Small intestine (tissue), 7 donors: Measurements from ENCODE around the gene CCNY. TPM values are rescaled to one million over a fixed set of nuclear protein-coding genes. Genes with fewer than 3 reads are reported as not detected.

ENCODE experiments used
- DNase-seq, 2 donors: peaks; one replicate each; pipeline versions ENCODE4 v3.0.0 to v3.0.0-alpha.2; 2013
- FAIRE-seq: peaks from 2 replicates; lab custom pipeline; 2012; peaks lifted over from hg19 to GRCh38; lab: Jason Lieb, UNC
- H3K27ac ChIP-seq, 3 donors: one replicate each; pipeline ENCODE4 v1.5.1; 2013; ENCODE audit warnings: low read length in 2 of 3, mild to moderate bottlenecking in 2 of 3, control low read depth in 1 of 3, inconsistent platforms in 1 of 3, low read depth in 1 of 3, moderate library complexity in 1 of 3
- H3K27me3 ChIP-seq, 3 donors: one replicate each; pipeline ENCODE4 v1.6.1; 2013; ENCODE audit warnings: low read length in 3 of 3, inconsistent platforms in 1 of 3; ENCODE audit not compliant: control insufficient read depth in 3 of 3, insufficient read depth in 3 of 3
- H3K36me3 ChIP-seq, 3 donors: one replicate each; pipeline ENCODE4 v1.6.1; 2013; ENCODE audit warnings: low read length in 3 of 3, inconsistent platforms in 1 of 3, low read depth in 1 of 3, mild to moderate bottlenecking in 1 of 3, moderate library complexity in 1 of 3; ENCODE audit not compliant: control insufficient read depth in 3 of 3, insufficient read depth in 2 of 3
- H3K4me1 ChIP-seq, 3 donors: one replicate each; pipeline ENCODE4 v1.6.1; 2013; ENCODE audit warnings: low read length in 2 of 3, inconsistent platforms in 1 of 3, low read depth in 1 of 3, mild to moderate bottlenecking in 1 of 3, moderate library complexity in 1 of 3; ENCODE audit not compliant: control insufficient read depth in 3 of 3, insufficient read depth in 2 of 3
- H3K4me3 ChIP-seq, 3 donors: one replicate each; pipeline ENCODE4 v1.5.1; 2013; ENCODE audit warnings: low read length in 3 of 3, control low read depth in 1 of 3, inconsistent platforms in 1 of 3, low read depth in 1 of 3, mild to moderate bottlenecking in 1 of 3, moderate library complexity in 1 of 3
- H3K9me3 ChIP-seq, 2 donors: one replicate each; pipeline ENCODE4 v1.6.1; 2013; ENCODE audit warnings: low read depth in 1 of 2, low read length in 1 of 2; ENCODE audit not compliant: control insufficient read depth in 2 of 2, insufficient read depth in 1 of 2
- WGBS, 3 donors: extraction: QIAGEN DNeasy Blood & Tissue Kit; methylation state at CpG; one replicate each; pipeline ENCODE4 v1.1.7; 2013; 5-methylcytosine and 5-hydroxymethylcytosine counted together
- polyA plus RNA-seq, 4 donors: library from polyadenylated mRNA; stranded (reverse) in 3 of 4; unstranded in 1 of 4; fragments of 200-250 nt in 3 of 4; fragments of 120-200 nt in 1 of 4; gene quantifications; one replicate each; pipeline versions ENCODE4 v1.2.1 to v1.2.3, GENCODE V29; 2013
- donor health status: healthy with polysubstance abuse.
- donor health status: control.
- donor health status: control.
- donor health status: Bipolar disorder and iron deficiency.
- donor health status: healthy.

CCNY gene
- polyA plus RNA-seq, 4 donors, result 26.7 to 50.2 (median 32.3) TPM

GRCh38 chr10:35449944-35450343 is 113.6 kb downstream of the CCNY start:
- Histone ChIP-seq H3K27ac (peak overlapping the region in 1 of 3 donors; percentile 32), H3K27me3 (no peaks in the 10 kb centered on the region), H3K4me3 (no peak overlapping the region), H3K36me3 (peaks cover 0 to 11% (median 0%) of the 10 kb centered on the region in 3 donors), H3K4me1 (peaks cover 6 to 43% (median 13%) of the 10 kb centered on the region in 3 donors), H3K9me3 (peaks cover 0 to 9% of the 10 kb centered on the region in 2 donors)
- 81 to 88% (median 85%) methylated on average over 5 of the region's 5 CpGs for WGBS, 3 donors
- DNase-seq (no peak), FAIRE-seq (no peak)

DNA sequence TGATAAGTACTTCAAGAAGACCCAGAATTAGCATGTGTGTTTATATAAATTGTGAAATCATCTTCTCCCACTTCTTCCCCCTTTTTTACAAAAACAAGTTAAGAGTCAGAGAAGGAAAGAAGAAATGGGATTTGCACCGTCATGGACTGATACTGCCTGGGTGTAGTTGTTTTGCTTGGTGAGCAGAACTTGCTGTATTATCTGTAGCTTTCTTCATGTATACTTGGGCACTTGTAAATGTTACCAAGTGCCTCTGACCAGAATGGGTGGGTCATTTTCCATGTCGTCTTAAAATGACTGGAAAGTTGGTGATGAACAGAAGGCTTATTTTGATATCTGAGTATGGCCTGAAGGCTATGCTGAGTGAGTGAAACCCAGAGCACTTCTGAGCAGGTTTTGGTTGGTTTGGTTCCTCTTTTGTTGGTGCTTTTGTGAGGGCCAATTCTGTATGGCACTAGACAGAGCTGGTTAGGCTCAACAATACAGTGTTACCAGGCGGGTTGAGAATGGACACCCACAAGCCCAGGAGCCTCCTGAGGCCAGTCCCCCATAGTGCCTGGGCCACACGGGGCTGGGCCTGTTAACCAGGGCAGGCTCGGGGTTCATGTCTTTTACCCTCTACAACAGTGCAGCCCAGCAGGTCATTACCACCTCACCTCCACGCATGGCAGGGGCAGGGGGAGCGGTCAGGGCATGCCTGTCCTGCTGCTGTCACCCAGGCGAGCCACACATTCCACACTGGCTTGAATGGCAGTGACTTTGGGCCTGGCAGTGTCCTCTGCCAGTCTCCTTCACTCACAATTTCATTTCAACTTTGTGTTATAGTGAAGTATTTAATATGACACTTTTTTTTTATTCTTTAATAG is 115.1 kb downstream of the CCNY start:
- DNase-seq (no peak), FAIRE-seq (no peak)
- Histone ChIP-seq H3K27ac (peak overlapping the region in 1 of 3 donors; percentile 77), H3K4me1 (peaks cover 9 to 43% (median 13%) of the 10 kb centered on the region in 3 donors), H3K36me3 (peaks cover 0 to 11% (median 0%) of the 10 kb centered on the region in 3 donors), H3K9me3 (peaks cover 0 to 3% of the 10 kb centered on the region in 2 donors), H3K27me3 (no peaks in the 10 kb centered on the region), H3K4me3 (no peak overlapping the region)
- 78 to 89% (median 86%) methylated on average over 8 of the region's 8 CpGs for WGBS, 3 donors

GRCh38 chr10:35452171-35452570 is 115.9 kb downstream of the CCNY start:
- Histone ChIP-seq H3K27me3 (no peaks in the 10 kb centered on the region), H3K27ac (no peak overlapping the region), H3K4me3 (no peak overlapping the region), H3K36me3 (peaks cover 0 to 11% (median under 1%) of the 10 kb centered on the region in 3 donors), H3K9me3 (no peaks in the 10 kb centered on the region), H3K4me1 (peaks cover 9 to 43% (median 13%) of the 10 kb centered on the region in 3 donors)
- no peak for DNase-seq
- WGBS, 3 donors, result 6 to 58% (median 19%) methylated on average over 1 of the region's 1 CpG
- no peak for FAIRE-seq

DNA sequence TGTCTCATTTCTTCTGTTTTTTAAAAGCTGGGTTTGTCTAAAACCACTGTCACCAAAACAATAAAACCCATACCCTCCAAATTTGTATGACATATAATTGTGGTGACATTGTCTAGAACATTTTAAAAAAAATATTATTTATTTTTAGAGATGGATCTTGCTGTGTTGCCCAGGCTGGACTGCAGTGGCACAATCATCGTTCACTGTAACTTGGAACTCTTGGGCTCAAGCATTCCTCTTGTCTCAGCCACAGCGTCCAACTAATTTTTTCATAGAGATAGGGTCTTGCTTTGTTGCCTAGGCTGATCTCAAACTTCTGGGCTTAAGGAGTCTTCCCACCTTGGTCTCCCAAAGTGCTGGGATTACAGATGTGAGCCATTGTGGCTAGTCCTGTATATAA is 116.5 kb downstream of the CCNY start:
- no peaks in the 10 kb centered on the region for H3K27me3 ChIP-seq
- DNase-seq (no peak), FAIRE-seq (no peak)
- peaks cover 0 to 11% (median 1%) of the 10 kb centered on the region in 3 donors for H3K36me3 ChIP-seq
- peaks cover 9 to 38% (median 10%) of the 10 kb centered on the region in 3 donors for H3K4me1 ChIP-seq
- no peak overlapping the region for H3K27ac ChIP-seq
- no peak overlapping the region for H3K4me3 ChIP-seq
- WGBS, 3 donors, result 94 to 96% (median 96%) methylated on average over 2 of the region's 2 CpGs
- H3K9me3 ChIP-seq, result no peaks in the 10 kb centered on the region

GRCh38 chr10:35453855-35454532 is 117.7 kb downstream of the CCNY start:
- Histone ChIP-seq H3K27ac (no peak overlapping the region), H3K9me3 (no peaks in the 10 kb centered on the region), H3K4me1 (peaks cover 6 to 29% (median 7%) of the 10 kb centered on the region in 3 donors), H3K36me3 (peaks cover 0 to 11% (median 1%) of the 10 kb centered on the region in 3 donors), H3K4me3 (no peak overlapping the region), H3K27me3 (no peaks in the 10 kb centered on the region)
- WGBS, 3 donors, result 77 to 91% (median 87%) methylated on average over 12 of the region's 12 CpGs
- FAIRE-seq (no peak), DNase-seq (no peak)

DNA sequence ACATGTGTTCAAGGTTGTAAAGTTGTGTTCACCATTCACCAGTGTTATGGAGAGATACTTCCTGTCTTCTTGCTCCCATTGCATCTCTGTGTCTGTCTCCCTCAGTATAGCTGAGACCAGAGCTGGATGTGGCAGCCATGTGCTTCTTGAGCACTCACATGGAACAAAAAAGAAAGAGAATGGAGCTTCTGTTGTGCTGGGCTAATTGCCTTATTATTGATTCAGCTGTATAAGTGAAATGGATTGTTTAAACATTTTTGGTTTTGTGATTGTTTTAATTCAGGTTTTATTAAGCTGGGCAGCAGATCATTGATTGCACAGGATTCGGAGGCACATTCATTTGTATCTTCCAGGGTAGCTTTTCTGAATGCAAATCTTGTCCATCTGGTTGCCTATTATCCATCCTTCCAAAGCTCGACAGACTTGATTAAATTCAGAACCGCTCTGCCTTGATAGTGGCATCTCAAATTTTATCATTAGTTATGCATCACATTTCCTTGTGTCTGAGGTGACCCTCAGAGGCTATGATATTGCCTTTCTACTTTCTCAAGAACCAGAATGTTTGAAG is 119.9 kb downstream of the CCNY start:
- Histone ChIP-seq H3K4me1 (peaks cover 4 to 25% (median 5%) of the 10 kb centered on the region in 3 donors), H3K27me3 (no peaks in the 10 kb centered on the region), H3K9me3 (no peaks in the 10 kb centered on the region), H3K36me3 (peaks cover 0 to 11% (median 1%) of the 10 kb centered on the region in 3 donors), H3K4me3 (no peak overlapping the region), H3K27ac (no peak overlapping the region)
- DNase-seq, result no peak
- FAIRE-seq, result no peak
- WGBS, 3 donors, result 87 to 92% (median 89%) methylated on average over 3 of the region's 3 CpGs

- no peak for FAIRE-seq
- H3K9me3 ChIP-seq, result no peaks in the 10 kb centered on the region
- H3K27ac ChIP-seq, result no peak overlapping the region
- peaks cover 0 to 22% (median 3%) of the 10 kb centered on the region in 3 donors for H3K4me1 ChIP-seq
- no peaks in the 10 kb centered on the region for H3K27me3 ChIP-seq
- 92 to 94% (median 94%) methylated on average over 4 of the region's 4 CpGs for WGBS, 3 donors
- peaks cover 0 to 7% (median 1%) of the 10 kb centered on the region in 3 donors for H3K36me3 ChIP-seq
- no peak overlapping the region for H3K4me3 ChIP-seq
- no peak for DNase-seq
Measured at GRCh38 chr10:35456784-35457183, 120.5 kb downstream of the CCNY start.
